NCI-H1092 treated with DMSO at 0.1 percent for 48 hours (cell line): ENCODE measurements around the gene OR8D4.
"Not testable (repeated sequence)": the region's sequence is repeated elsewhere in the genome, so short reads cannot be mapped to it uniquely, and the experiment has no call there.

ENCODE experiments used
- DNase-seq: peaks from one replicate; lab custom pipeline; 2025; lab: John Stamatoyannopoulos, UW

Gene OR8D4

DNA sequence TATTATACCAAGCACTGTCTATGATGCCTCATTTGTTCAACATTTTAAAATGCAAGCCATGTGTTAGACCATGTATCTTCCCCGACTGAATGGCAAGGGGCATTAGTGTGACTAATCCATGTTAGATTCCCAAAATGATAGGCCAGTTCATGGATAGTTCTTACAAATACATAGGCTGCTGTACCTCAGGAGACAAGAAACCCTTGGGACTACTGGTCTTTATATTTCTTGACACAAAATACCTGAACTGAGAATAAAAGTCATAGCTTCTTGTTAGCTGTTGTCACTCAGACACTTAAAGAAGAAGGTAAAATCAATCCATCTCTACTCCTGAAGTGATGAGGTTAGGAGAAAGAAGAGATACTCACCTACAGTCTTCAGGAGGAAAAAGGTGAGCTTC lies at the start of gene OR8D4:
OR8D4 (plus strand) TSS at position 301 of the 400 bp plus-strand sequence. CDS start 4,265 bp downstream, outside the sequence.
- DNase-seq, result no peak

DNA sequence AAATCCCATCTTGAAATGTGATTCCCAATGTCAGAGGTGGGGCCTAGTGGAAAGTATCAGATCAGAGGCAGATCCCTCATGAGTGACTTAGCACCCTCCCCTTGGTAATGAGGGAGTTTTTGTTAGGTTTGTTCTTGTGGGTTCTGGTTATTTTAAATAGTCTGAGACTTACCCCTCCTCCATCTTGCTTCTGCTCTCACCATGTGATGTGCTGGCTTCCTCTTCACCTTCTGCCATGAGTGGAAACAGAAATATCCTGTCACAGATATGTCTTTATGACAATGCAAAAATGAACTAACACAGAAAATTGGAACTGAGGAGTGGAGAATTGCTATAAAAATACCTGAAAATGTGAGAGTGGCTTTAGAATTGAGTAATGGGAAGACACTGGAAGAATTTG lies 49.6 kb upstream of the OR8D4 start:
- no peak for DNase-seq

DNA sequence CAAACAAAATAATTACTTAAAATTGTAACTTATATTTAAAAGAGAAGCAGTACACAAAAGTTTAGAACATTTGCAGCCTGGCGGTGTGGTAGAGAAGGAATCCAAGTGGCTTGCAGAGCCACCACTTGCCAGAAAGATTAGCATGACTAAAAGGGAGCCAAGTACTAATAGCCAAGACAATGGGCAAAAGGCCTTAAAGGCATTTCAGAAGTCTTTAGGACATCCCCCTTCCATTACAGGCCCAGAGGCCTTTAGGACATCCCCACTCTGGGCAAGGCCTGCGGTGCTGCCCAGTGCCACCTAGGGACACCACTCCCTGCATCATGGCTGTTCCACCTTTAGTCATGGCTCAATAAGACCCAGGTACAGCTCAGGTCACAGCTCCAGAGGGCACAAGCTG lies 48.9 kb upstream of the OR8D4 start:
- no peak for DNase-seq

DNA sequence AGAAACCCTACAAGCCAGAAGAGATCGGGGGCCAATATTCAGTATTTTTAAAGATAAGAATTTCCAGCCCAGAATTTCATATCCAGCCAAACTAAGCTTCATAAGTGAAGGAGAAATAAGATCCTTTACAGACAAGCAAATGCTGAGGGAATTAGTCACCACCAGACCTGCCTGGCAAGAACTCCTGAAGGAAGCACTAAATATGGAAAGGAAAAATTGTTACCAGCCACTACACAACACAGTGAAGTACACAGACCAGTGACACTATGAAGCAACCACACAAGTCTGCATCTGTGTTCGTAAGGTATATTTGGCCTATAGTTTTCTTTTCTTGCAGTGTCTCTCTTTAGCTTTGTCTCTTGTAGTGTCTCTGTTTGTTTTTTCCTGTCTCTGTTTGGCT lies 45.5 kb upstream of the OR8D4 start:
- DNase-seq, result no peak

DNA sequence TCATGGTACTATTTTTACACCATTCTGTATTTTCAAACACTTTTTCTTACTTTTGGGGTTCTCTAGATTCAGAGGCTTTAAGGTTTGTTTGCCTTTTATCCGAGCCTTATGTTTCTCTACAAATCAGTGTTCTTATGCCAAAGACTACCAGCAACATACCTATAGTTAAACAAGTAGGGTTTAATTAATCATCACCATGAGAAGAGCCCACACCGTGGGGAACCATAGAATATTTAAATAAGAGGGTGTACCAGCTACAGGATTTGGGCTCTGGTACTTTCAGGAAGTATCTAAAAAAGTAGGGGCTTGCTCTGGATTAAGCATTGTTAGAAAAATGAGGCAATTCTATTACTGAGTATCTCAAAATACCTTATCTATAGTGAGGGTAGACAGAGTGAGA lies 42.2 kb upstream of the OR8D4 start:
- no peak for DNase-seq

DNA sequence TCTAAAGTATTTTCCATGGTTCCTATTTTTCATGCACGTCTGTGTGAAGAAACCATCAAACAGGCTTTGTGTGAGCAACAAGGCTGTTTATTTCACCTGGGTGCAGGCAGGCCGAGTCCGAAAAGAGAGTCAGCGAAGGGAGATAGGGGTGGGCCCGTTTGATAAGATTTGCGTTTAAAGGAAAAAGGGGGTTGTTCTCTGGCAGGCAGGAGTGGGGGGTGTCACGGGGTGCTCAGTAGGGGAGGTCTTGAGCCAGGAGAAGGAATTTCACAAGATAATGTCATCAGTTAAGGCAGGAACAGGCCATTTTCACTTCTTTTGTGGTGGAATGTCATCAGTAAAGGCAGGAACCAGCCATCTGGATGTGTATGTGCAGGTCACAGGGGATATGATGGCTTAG lies 36.7 kb upstream of the OR8D4 start:
- DNase-seq, result not testable (repeated sequence)

DNA sequence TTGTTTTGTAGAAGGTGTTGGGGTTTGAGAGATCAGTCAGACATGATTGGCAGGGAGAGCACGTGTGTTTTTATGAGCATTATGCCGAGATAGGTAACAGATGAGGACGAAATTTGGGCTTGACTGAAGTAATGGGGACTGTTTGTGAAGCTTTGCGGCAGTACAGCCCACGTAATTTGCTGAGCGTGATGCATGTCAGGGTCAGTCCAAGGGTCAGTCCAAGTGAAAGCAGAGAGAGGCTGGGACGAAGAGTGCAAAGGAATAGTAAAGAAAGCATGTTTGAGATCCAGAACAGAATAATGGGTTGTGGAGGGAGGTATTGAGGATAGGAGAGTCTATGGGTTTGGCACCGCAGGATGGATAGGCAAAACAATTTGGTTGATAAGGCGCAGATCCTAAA lies 34.2 kb upstream of the OR8D4 start:
- DNase-seq, result not testable (repeated sequence)

DNA sequence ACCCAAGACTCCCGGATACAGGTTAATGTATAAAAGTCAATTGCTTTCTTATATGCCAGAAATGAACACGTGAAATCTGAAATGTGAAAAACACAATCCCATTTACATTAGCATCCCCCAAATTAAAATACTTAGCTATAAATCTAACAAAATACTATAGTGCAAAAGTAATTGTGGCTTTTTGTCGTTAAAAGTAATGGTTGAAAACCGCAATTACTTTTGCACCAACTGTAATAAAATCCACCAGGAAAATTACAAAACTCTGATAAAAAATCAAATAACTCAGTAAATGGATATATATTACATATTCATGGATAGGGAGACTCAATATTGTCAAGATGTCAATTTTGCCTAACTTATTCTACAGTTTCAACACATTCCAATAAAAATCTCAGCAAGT lies 21.1 kb upstream of the OR8D4 start:
- DNase-seq, result no peak

DNA sequence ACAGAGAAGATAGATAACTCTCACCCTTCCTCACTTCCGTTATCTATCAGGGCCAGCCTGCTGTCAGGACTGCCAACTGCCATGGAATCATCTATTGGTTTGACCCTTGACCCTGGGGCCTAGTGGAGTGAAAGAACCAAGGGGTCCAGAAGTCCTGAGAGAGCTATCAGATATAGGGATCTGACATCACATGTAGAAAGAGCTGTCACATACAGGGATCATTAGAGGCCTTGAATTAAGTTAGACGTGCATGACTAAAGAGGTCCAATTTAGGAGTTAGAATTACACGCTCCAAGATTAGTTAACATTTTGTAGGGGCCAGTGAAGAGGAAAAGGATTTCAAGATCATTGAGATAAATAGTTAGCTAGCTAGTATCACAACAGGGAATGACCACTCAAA lies 16.4 kb upstream of the OR8D4 start, which contains the start of gene TMEM225:
TMEM225 (minus strand) TSS at position 101 of the 400 bp plus-strand sequence. CDS start 245 bp downstream, outside the sequence.
- DNase-seq, result no peak

DNA sequence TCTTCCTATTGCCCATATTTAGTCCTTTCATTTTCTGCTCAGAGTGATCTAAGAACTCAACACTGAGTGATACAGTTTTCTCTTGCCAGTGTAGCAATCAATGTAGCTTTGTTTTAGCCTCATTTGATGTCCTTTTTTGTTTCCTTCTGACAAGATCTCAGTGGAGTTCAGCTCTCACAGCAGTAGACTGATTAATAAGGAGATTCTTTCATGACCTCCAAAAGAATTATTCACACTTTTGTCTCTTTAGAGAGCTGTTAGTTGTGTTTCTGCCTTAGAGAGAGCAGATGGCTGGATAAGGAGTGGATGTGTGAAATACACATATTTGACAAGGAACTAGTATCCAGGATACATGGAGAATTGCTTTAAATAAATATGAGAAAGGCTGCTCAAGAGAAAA lies 9.9 kb upstream of the OR8D4 start:
- DNase-seq, result no peak

DNA sequence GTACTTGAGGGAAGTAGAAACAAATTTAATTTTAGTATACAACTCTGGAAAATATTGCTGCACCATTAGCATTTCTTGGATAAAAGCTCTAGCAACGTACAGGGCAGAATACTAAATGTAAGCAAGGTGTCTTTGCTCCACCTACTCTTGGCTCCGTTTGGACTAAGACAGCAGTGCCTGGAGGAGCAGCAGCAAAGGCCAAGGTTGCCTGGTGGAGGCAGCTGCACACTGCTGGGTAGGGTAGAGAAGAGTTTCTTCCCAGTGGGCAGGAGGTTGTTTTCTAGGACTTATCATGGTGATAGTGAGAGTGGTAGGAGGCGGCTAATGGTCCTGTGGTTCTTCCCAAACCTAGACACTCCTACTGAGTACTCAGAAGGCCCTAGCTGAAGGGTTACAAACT lies 2.2 kb upstream of the OR8D4 start:
- DNase-seq, result no peak

DNA sequence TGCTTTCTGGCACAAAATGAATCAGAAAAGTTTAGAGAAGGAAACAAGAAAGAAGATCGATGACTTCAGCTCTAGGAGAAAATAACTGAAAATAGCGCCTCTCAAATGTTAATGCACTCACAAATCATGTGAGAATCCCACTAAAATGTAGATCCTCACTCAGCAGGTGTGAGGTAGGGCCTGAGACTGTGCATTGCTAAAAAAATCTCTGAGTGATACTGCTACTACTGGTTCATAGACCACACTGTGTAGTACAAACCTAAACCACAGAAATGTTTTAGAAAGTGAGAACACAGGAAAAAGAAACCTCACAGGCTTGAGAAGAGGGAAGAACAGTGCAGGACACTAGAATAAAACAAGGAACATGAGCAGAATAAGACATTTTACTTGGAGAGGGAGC lies 2.0 kb downstream of the OR8D4 start:
- DNase-seq, result no peak

DNA sequence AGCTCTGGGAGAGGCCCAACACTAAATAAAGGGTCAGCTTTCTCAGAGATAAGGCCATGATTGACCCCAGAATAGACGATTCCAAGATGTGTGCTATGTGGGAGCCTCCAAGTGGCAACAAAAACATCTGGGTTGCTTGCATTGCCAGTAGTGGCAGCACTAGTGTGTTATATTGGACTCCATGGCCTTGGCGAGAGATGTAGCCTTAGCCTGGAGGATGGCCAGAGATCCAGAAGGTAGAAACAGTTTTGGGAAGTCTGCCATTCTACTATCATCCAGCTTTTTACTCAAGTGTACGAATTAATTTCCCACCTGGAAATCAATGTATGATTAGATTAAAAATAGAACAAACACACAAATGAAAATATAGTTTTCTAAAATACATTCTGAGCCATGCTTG lies 3.0 kb downstream of the OR8D4 start:
- DNase-seq, result no peak

DNA sequence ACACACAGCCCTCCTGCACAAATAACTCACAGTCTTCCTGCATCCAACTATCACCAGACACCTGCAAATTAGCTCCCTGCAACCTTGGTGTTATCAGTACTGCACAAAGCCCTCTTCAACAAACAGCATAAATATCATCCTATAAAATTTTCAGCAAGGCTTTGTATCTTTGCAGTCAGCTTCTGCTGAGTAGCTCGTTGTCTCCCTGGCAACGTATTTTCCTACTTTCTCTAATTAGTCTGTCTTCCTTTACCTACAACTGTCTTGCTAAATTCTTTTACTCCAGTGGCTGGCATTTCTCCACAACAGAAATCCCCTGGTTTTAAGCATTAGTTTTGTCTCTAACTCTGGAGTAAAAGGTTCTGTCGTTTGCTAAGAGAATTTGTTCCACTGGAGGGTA lies 3.9 kb downstream of the OR8D4 start:
- no peak for DNase-seq

DNA sequence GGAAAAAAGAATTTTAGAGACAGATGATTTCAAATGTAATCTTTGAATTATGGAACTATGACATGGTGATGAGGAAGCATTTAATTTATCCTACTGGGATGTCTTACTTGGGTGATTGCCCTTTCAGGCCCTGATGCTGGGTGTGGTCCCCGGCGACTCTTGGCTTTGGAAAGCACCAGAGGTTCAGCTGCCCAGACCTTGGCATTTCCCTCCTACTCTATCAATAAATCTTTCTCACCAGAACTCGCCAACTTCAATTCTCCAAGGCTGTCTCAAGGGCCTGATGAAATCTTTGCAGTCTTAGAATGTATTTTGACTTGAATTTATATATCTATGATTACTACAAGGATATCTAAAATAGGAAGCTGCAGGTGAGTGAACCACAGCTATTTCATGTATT lies 19.0 kb downstream of the OR8D4 start:
- no peak for DNase-seq

DNA sequence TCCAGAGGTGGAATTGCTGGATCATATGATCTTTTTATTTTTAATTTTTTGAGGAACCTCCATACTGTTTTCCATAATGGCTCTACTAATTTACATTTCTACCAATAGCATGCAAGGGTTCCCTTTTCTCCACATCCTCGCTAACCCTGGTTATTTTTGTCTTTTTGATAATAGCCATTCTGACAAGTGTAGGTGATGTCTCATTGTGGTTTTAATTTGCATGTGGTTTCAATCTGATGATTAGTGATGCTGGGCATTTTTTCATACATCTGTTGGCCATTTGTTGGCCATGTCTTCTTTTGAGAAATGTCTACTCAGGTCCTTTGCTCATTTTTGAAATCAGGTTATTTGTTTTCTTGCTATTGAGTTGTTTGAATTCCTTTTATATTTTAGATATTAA lies 22.1 kb downstream of the OR8D4 start:
- DNase-seq, result no peak

DNA sequence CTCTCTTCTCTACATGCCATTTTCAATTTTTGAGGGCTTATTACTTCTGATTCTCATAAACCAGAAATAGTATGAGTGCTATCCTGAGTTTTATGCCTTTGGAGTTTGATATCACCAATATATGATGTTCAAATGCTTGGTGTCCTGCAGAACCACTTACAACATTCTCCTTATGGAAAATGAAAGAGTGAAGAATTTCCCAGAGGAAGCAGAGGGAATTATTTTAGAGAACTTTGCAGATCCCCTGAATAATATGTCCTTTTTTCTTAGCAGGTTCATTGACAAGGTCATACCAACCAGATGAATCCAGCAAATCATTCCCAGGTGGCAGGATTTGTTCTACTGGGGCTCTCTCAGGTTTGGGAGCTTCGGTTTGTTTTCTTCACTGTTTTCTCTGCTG lies 37.4 kb downstream of the OR8D4 start, which contains the start of gene OR4D5:
OR4D5 (plus strand) TSS at position 301 of the 400 bp plus-strand sequence; CDS start at position 301, 0 bp downstream.
- no peak for DNase-seq

DNA sequence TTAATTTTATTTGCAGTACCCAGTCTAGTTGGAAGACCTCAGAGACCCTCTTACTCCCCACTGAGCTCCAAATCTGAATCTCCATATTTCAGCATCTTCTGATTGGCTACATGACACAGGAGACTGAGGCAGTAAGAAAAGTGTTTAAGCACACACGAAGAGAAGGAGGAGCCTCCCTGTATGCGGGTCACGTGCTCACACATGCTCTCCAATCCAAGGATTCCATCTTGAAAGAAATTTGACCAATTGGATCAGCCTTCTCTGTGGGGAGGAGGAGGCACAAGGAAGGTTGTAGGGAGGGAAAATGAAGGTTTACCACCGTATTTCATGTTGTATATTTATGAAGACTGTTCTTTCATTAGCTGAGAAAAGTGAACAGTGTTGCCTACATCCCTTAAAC lies 40.4 kb downstream of the OR8D4 start:
- DNase-seq, result no peak

DNA sequence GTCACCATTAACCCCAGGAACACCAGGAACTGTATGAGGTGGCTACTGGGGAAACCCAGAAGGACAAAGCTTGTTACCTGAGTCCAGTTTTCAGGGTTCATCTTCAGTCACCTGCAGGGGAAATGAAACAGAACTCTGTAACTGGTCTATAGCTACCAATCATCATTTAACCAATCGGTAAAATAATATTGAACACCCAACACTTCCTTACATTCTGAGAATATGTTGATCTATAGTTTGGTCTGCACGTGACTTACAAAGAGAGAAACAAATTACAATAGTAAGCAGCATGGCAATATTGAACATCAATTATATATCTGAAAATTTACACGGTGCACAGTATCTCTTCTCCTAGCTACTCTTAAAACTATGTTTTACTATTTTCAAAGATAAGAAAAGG lies 41.8 kb downstream of the OR8D4 start, which contains the start of gene OR6T1:
OR6T1 (minus strand) TSS at position 101 of the 400 bp plus-strand sequence; CDS start at position 101, 0 bp downstream.
- DNase-seq, result no peak

DNA sequence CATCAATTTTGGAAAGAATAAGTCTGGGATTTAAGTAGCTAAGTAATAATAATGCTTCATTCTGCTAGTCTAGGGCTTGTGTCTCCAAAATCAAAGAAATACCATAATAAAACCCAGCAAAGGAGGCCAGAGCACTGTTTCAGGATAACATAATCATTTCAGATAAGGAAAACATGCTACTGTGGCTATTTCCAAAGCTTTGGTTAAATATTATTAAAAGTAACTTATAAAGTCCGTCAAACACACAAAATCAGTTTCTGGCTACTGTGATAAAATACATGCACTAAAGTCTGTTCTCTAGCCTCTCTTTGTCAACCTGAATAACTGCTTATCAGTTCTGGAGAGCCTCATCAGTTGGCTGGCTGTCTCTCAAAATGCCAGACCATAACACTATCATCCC lies 43.2 kb downstream of the OR8D4 start:
- no peak for DNase-seq

DNA sequence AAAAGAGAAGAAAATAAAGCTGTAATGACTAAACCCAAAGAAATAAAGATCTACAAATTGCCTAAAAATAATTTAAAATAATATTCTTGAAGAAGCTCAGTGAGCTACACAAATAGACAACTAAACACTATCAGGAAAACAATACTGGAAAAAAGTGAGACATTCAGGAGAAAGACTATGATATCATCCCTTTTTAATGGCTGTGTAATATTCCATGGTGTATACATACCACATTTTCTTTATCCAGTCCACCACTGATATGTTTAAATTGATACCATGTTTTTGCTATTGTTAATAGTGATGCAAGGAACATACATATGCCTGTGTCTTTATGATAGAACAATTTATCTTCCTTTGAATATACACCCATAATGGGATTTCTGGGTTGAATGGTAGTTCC lies 54.8 kb downstream of the OR8D4 start:
- no peak for DNase-seq
